Measurements from ENCODE around the gene INMT.

DNA sequence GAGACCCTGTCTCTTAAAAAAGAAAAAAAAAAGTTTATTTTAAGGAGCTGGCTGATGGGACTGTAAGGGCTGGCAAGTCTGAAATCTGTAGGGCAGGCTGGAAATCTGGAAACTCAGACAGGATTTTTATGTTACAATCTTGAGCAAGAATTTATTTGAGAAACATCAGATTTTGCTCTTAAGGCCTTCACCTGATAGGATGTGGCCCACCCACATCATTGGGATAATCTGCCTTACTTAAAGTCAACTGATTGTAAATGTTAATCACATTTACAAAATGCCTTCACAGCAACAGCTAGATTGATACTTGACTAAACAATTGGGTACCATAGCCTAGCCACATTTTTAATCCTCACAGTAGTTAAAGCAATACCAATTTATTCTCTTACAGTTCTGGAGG lies 30.8 kb downstream of the INMT start:
- TF ChIP-seq CTCF (IDR thresholded peaks at IDR 0.05; ENCODE audit: low read depth, low read length): no peak
- TF ChIP-seq EZH2phosphoT487 (IDR thresholded peaks at IDR 0.05; ENCODE audit: low read depth): no peak

Measured in OCI-LY3 (cell line).